Measurements from ENCODE around the gene IL10RA.

GRCh38 chr11:118033443-118033842 lies 47.2 kb downstream of the IL10RA start:
- no peak for TF ChIP-seq CTCF (conservative IDR thresholded peaks at IDR 0.05 in 1 of 2, IDR thresholded peaks at IDR 0.05 in 1 of 2; ENCODE audit: extremely low read depth in 1 of 2, insufficient read depth in 1 of 2, low read depth in 1 of 2, low read length in 2 of 2)
- TF ChIP-seq EZH2 (IDR thresholded peaks at IDR 0.05; ENCODE audit: borderline replicate concordance, low read length): no peak

Data from mammary epithelial cell (primary cell).